8988T (cell line): Measurements from ENCODE around the gene PTPRE.

Source experiments
- DNase-seq: peaks from one replicate; pipeline ENCODE4 v3.0.0; 2011

Gene PTPRE

GRCh38 chr10:128003521-128003920 is 96.6 kb downstream of the PTPRE start:
- DNase-seq = no peak

- no peak for DNase-seq
Measured at GRCh38 chr10:128005858-128006257, 99.0 kb downstream of the PTPRE start.

- no peak for DNase-seq
Measured at GRCh38 chr10:128007056-128007455, 100.2 kb downstream of the PTPRE start.

GRCh38 chr10:128007971-128008370 is 101.1 kb downstream of the PTPRE start:
- no peak for DNase-seq

- no peak for DNase-seq
Measured at GRCh38 chr10:128008521-128009250, 101.8 kb downstream of the PTPRE start.

- no peak for DNase-seq
Measured at GRCh38 chr10:128009372-128010126, 102.6 kb downstream of the PTPRE start.

GRCh38 chr10:128011059-128011979 is 104.4 kb downstream of the PTPRE start:
- peak; percentile 78 for DNase-seq

GRCh38 chr10:128013626-128014025 is 106.7 kb downstream of the PTPRE start:
- no peak for DNase-seq

- DNase-seq = no peak
Measured at GRCh38 chr10:128014236-128014635, 107.3 kb downstream of the PTPRE start.

- no peak for DNase-seq
Measured at GRCh38 chr10:128016423-128017060, 109.6 kb downstream of the PTPRE start.

- no peak for DNase-seq
Measured at GRCh38 chr10:128017822-128018221, 110.9 kb downstream of the PTPRE start.

GRCh38 chr10:128018236-128018635 is 111.3 kb downstream of the PTPRE start:
- DNase-seq = no peak

GRCh38 chr10:128018691-128019090 is 111.8 kb downstream of the PTPRE start:
- DNase-seq = no peak

GRCh38 chr10:128022261-128023196 is 115.6 kb downstream of the PTPRE start:
- no peak for DNase-seq

GRCh38 chr10:128024426-128024825 is 117.5 kb downstream of the PTPRE start:
- no peak for DNase-seq

- no peak for DNase-seq
Measured at GRCh38 chr10:128025437-128025836, 118.5 kb downstream of the PTPRE start.

GRCh38 chr10:128025951-128026350 is 119.0 kb downstream of the PTPRE start:
- DNase-seq = no peak

- DNase-seq = no peak
Measured at GRCh38 chr10:128026615-128027300, 119.9 kb downstream of the PTPRE start.

- DNase-seq = no peak
Measured at GRCh38 chr10:128027306-128027705, 120.4 kb downstream of the PTPRE start.

GRCh38 chr10:128027822-128028507 is 121.1 kb downstream of the PTPRE start:
- no peak for DNase-seq
